ENCODE data around the gene NR2C2. TPM values are rescaled to one million over a fixed set of nuclear protein-coding genes. Genes with fewer than 3 reads are reported as not detected.

The NR2C2 gene
- total and polyA plus RNA-seq, 2 of the 13 experiments (the other 11 are each of a cell fraction or from before 2014, with no cell fraction given), result 7.8 to 11.8 TPM

- TF ChIP-seq CREM (IDR thresholded peaks at IDR 0.05), result no peak
- TF ChIP-seq CREM (CRISPR knock-in tag; IDR thresholded peaks at IDR 0.05), result no peak
- TF ChIP-seq ZNF879 (CRISPR knock-in tag; IDR thresholded peaks at IDR 0.05), result no peak
- TF ChIP-seq SUZ12 (IDR thresholded peaks at IDR 0.05; ENCODE audit: low read depth, low read length), result no peak
- TF ChIP-seq MXD4 (CRISPR knock-in tag; IDR thresholded peaks at IDR 0.05), result 0 out of 2 replicates have a peak, but pooled peaks have one; percentile 47
- no peak for TF ChIP-seq ZFP41 (CRISPR knock-in tag; IDR thresholded peaks at IDR 0.05; ENCODE audit: borderline replicate concordance)
- no peak for TF ChIP-seq RNF219 (CRISPR knock-in tag; IDR thresholded peaks at IDR 0.05)
- TF ChIP-seq HNRNPH1 (optimal IDR thresholded peaks at IDR 0.05; ENCODE audit: low read depth, low read length), result no peak
- TF ChIP-seq ZNF503 (CRISPR knock-in tag; IDR thresholded peaks at IDR 0.05), result no peak
- no peak for TF ChIP-seq ZNF235 (CRISPR knock-in tag; IDR thresholded peaks at IDR 0.05; ENCODE audit: borderline replicate concordance)
- TF ChIP-seq ZNF552 (CRISPR knock-in tag; IDR thresholded peaks at IDR 0.05; ENCODE audit: borderline replicate concordance), result no peak
- TF ChIP-seq, protein P1, sequence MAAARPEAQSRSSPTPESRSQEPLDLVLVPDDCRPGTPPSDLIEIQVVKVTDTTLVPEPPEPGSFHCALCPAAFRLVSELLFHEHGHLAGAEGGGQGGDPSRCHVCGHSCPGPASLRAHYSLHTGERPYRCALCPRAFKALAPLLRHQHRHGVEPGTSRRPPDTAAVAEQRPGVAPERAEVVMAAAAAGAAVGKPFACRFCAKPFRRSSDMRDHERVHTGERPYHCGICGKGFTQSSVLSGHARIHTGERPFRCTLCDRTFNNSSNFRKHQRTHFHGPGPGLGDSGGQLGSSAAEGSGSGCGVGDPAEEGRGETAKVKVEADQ (CRISPR knock-in tag; IDR thresholded peaks at IDR 0.05; ENCODE audit: borderline replicate concordance), result no peak
- peak; percentile 46 for TF ChIP-seq ZNF781 (CRISPR knock-in tag; IDR thresholded peaks at IDR 0.05; ENCODE audit: borderline replicate concordance, not compliant biosample characterization)
- TF ChIP-seq JARID2 (CRISPR knock-in tag; IDR thresholded peaks at IDR 0.05; ENCODE audit: insufficient replicate concordance), result peak; percentile 41
- TF ChIP-seq CSRNP2 (CRISPR knock-in tag; conservative IDR thresholded peaks at IDR 0.05; ENCODE audit: low read depth), result no peak
- TF ChIP-seq HNF4A (CRISPR knock-in tag; IDR thresholded peaks at IDR 0.05), result no peak
- 0 out of 2 replicates have a peak, but pooled peaks have one; percentile 51 for TF ChIP-seq ARHGAP35 (CRISPR knock-in tag; IDR thresholded peaks at IDR 0.05; ENCODE audit: borderline replicate concordance)
- 0 out of 2 replicates have a peak, but pooled peaks have one; percentile 51 for TF ChIP-seq ZBTB4 (CRISPR knock-in tag; IDR thresholded peaks at IDR 0.05; ENCODE audit: borderline replicate concordance)
- TF ChIP-seq RARA (CRISPR knock-in tag; IDR thresholded peaks at IDR 0.05), result no peak
- no peak for TF ChIP-seq ZNF652 (CRISPR knock-in tag; IDR thresholded peaks at IDR 0.05; ENCODE audit: borderline replicate concordance, low read depth)
These were observed 26.3 kb upstream of the NR2C2 start (continued) for GRCh38 chr3:14921034-14921616.
